ENCODE results near the gene STX4. TPM values are rescaled to one million over a fixed set of nuclear protein-coding genes. Genes with fewer than 3 reads are reported as not detected.

Gene STX4
- total RNA-seq, 1 experiment from 2014 or later = 32.3 TPM

GRCh38 chr16:31022544-31023251 is 10.7 kb upstream of the STX4 start:
- Histone ChIP-seq H4K20me1 (ENCODE audit: control insufficient read depth, insufficient read depth, insufficient read length) (no peaks in the 10 kb centered on the region), H2AK5ac (ENCODE audit: insufficient read length, low read length) (no peak overlapping the region), H2BK20ac (ENCODE audit: low read depth, low read length, poor library complexity, severe bottlenecking) (no peak overlapping the region), H4K91ac (ENCODE audit: insufficient read length, low read depth, low read length) (no peak overlapping the region), H3K4me1 (ENCODE audit: insufficient read depth, low read length) (no peaks in the 10 kb centered on the region), H4K8ac (replicated peaks; ENCODE audit: insufficient read length, low read depth, low read length) (no peak overlapping the region), H3K9ac (ENCODE audit: extremely low read depth, insufficient read length, low read length) (no peak overlapping the region), H2BK5ac (ENCODE audit: insufficient read length, low read length) (no peak overlapping the region), H2BK15ac (ENCODE audit: low read depth, low read length) (no peak overlapping the region), H2AFZ (ENCODE audit: low read length) (no peak overlapping the region), H3K9me3 (ENCODE audit: control insufficient read depth, low read depth, low read length) (no peaks in the 10 kb centered on the region), H4K5ac (ENCODE audit: insufficient read length, low read depth, low read length) (no peak overlapping the region), H3K14ac (ENCODE audit: insufficient read depth, low read length) (no peak overlapping the region), H2BK120ac (ENCODE audit: low read depth, low read length, poor library complexity, severe bottlenecking) (no peak overlapping the region), H3K18ac (ENCODE audit: insufficient read length, low read depth, low read length) (no peak overlapping the region), H3K27me3 (ENCODE audit: insufficient read depth, low read length) (no peaks in the 10 kb centered on the region), H3K4me2 (ENCODE audit: insufficient read depth, insufficient read length, low read length) (no peak overlapping the region), H3K23ac (ENCODE audit: insufficient read length, low read depth, low read length) (no peak overlapping the region), H3K23me2 (ENCODE audit: insufficient read length, low read depth, low read length, poor library complexity, severe bottlenecking) (no peaks in the 10 kb centered on the region), H3K79me2 (ENCODE audit: insufficient read depth, low read length) (no peaks in the 10 kb centered on the region), H3K79me1 (ENCODE audit: insufficient read depth, low read depth, low read length, poor library complexity, severe bottlenecking) (no peaks in the 10 kb centered on the region), H3T11ph (ENCODE audit: low read length) (no peak overlapping the region), H3K4ac (ENCODE audit: low read depth, low read length) (no peak overlapping the region), H3K56ac (ENCODE audit: insufficient read length, low read depth, low read length) (no peak overlapping the region), H3K27ac (ENCODE audit: insufficient read length, low read depth, low read length) (no peak overlapping the region), H2BK12ac (ENCODE audit: insufficient read length, low read depth, low read length) (no peak overlapping the region)
- no CpG with 5 or more reads among the region's 12 CpGs for WGBS (ENCODE audit: extremely low coverage, insufficient read length, low lambda C conversion rate)
- H3K36me3 Mint-ChIP-seq (ENCODE audit: insufficient read depth in 1 of 3, low read depth in 3 of 3) = no peaks in the 10 kb centered on the region
- H3K4me3 Mint-ChIP-seq = no peak overlapping the region
- no peak for DNase-seq
- H3K27ac Mint-ChIP-seq = no peak overlapping the region; a peak in 1 of 7 replicates
- peaks cover 0 to 6% of the 10 kb centered on the region in 2 experiments; a peak in 2 of 4 replicates for H3K4me1 Mint-ChIP-seq
- H3K9me3 Mint-ChIP-seq = no peaks in the 10 kb centered on the region
- TF ChIP-seq, protein P1, sequence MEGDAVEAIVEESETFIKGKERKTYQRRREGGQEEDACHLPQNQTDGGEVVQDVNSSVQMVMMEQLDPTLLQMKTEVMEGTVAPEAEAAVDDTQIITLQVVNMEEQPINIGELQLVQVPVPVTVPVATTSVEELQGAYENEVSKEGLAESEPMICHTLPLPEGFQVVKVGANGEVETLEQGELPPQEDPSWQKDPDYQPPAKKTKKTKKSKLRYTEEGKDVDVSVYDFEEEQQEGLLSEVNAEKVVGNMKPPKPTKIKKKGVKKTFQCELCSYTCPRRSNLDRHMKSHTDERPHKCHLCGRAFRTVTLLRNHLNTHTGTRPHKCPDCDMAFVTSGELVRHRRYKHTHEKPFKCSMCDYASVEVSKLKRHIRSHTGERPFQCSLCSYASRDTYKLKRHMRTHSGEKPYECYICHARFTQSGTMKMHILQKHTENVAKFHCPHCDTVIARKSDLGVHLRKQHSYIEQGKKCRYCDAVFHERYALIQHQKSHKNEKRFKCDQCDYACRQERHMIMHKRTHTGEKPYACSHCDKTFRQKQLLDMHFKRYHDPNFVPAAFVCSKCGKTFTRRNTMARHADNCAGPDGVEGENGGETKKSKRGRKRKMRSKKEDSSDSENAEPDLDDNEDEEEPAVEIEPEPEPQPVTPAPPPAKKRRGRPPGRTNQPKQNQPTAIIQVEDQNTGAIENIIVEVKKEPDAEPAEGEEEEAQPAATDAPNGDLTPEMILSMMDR (conservative IDR thresholded peaks at IDR 0.05) = no peak
- H3K27me3 Mint-ChIP-seq (ENCODE audit: low read depth) = no peaks in the 10 kb centered on the region; the same call in 1 of the 2 replicates
